Measurements from ENCODE around the gene CYB5B.

Gene CYB5B

GRCh38 chr16:69476920-69477443 lies 52.6 kb downstream of the CYB5B start:
- Histone ChIP-seq H3K4me2 (ENCODE audit: low read length) (no peak overlapping the region), H2AK5ac (ENCODE audit: low read length) (no peak overlapping the region), H4K5ac (ENCODE audit: low read length) (no peak overlapping the region), H3K79me2 (ENCODE audit: control insufficient read depth, insufficient read depth, low read length) (no peaks in the 10 kb centered on the region), H3K4me3 (ENCODE audit: low read length) (no peak overlapping the region), H3K79me1 (ENCODE audit: low read length) (no peaks in the 10 kb centered on the region), H3K23ac (ENCODE audit: low read length) (no peak overlapping the region), H3K27ac (ENCODE audit: low read depth, low read length) (no peak overlapping the region), H2BK5ac (ENCODE audit: low read length) (no peak overlapping the region), H3K56ac (ENCODE audit: low read length) (no peak overlapping the region), H3K9ac (ENCODE audit: low read length) (no peak overlapping the region), H4K8ac (ENCODE audit: low read depth, low read length) (no peak overlapping the region), H3K27me3 (ENCODE audit: insufficient read depth, low read length, poor library complexity) (no peaks in the 10 kb centered on the region), H2BK15ac (replicated peaks; ENCODE audit: low read depth) (no peak overlapping the region), H3K4me1 (ENCODE audit: control insufficient read depth, low read depth, low read length) (no peaks in the 10 kb centered on the region), H3K4ac (ENCODE audit: low read depth, low read length) (no peak overlapping the region), H3K18ac (ENCODE audit: low read length) (no peak overlapping the region), H3K36me3 (ENCODE audit: control insufficient read depth, insufficient read depth, low read length) (no peaks in the 10 kb centered on the region), H2BK120ac (ENCODE audit: low read depth, low read length) (no peak overlapping the region)
- no CpG with 5 or more reads among the region's 1 CpG for WGBS (ENCODE audit: extremely low coverage, insufficient coverage, low lambda C conversion rate)
- peak; percentile 37 for DNase-seq

GRCh38 chr16:69477546-69477945 lies 53.1 kb downstream of the CYB5B start:
- Histone ChIP-seq H3K27me3 (ENCODE audit: insufficient read depth, low read length, poor library complexity) (no peaks in the 10 kb centered on the region), H4K5ac (ENCODE audit: low read length) (no peak overlapping the region), H3K56ac (ENCODE audit: low read length) (no peak overlapping the region), H3K4ac (ENCODE audit: low read depth, low read length) (no peak overlapping the region), H2AK5ac (ENCODE audit: low read length) (no peak overlapping the region), H3K4me3 (ENCODE audit: low read length) (no peak overlapping the region), H3K23ac (ENCODE audit: low read length) (no peak overlapping the region), H3K27ac (ENCODE audit: low read depth, low read length) (no peak overlapping the region), H3K4me1 (ENCODE audit: control insufficient read depth, low read depth, low read length) (no peaks in the 10 kb centered on the region), H3K36me3 (ENCODE audit: control insufficient read depth, insufficient read depth, low read length) (no peaks in the 10 kb centered on the region), H3K79me2 (ENCODE audit: control insufficient read depth, insufficient read depth, low read length) (no peaks in the 10 kb centered on the region), H3K18ac (ENCODE audit: low read length) (no peak overlapping the region), H3K4me2 (ENCODE audit: low read length) (no peak overlapping the region), H4K8ac (ENCODE audit: low read depth, low read length) (no peak overlapping the region), H3K9ac (ENCODE audit: low read length) (no peak overlapping the region), H2BK15ac (replicated peaks; ENCODE audit: low read depth) (no peak overlapping the region), H2BK5ac (ENCODE audit: low read length) (no peak overlapping the region), H3K79me1 (ENCODE audit: low read length) (no peaks in the 10 kb centered on the region), H2BK120ac (ENCODE audit: low read depth, low read length) (no peak overlapping the region)
- no peak for DNase-seq
- WGBS (ENCODE audit: extremely low coverage, insufficient coverage, low lambda C conversion rate): 100% methylated on average over 1 of the region's 6 CpGs

DNA sequence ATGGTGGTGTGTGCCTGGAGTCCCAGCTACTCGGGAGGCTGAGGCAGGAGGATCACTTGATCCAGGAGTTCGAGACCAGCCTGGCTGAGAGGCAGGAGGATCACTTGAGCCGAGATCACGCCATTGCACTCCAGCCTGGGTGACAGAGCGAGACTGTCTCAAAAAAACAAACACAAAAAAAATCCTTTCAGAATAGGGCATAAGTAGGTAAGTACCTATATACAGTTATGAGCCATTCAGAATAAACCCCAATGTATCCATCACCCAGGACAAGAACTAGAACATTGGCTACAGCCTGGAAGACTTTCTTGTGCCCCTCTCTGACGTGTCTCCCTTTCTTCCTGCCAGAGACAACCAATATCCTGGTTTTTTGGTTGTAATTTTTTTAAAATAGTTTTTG lies 54.3 kb downstream of the CYB5B start:
- Histone ChIP-seq H3K36me3 (ENCODE audit: control insufficient read depth, insufficient read depth, low read length) (no peaks in the 10 kb centered on the region), H3K4me3 (ENCODE audit: low read length) (no peak overlapping the region), H2BK120ac (ENCODE audit: low read depth, low read length) (no peak overlapping the region), H3K18ac (ENCODE audit: low read length) (no peak overlapping the region), H3K56ac (ENCODE audit: low read length) (no peak overlapping the region), H3K27ac (ENCODE audit: low read depth, low read length) (no peak overlapping the region), H3K9ac (ENCODE audit: low read length) (no peak overlapping the region), H3K79me2 (ENCODE audit: control insufficient read depth, insufficient read depth, low read length) (no peaks in the 10 kb centered on the region), H2BK5ac (ENCODE audit: low read length) (no peak overlapping the region), H3K4ac (ENCODE audit: low read depth, low read length) (no peak overlapping the region), H3K79me1 (ENCODE audit: low read length) (no peaks in the 10 kb centered on the region), H2AK5ac (ENCODE audit: low read length) (no peak overlapping the region), H4K5ac (ENCODE audit: low read length) (no peak overlapping the region), H2BK15ac (replicated peaks; ENCODE audit: low read depth) (no peak overlapping the region), H3K4me2 (ENCODE audit: low read length) (no peak overlapping the region), H4K8ac (ENCODE audit: low read depth, low read length) (no peak overlapping the region), H3K23ac (ENCODE audit: low read length) (no peak overlapping the region), H3K4me1 (ENCODE audit: control insufficient read depth, low read depth, low read length) (no peaks in the 10 kb centered on the region), H3K27me3 (ENCODE audit: insufficient read depth, low read length, poor library complexity) (no peaks in the 10 kb centered on the region)
- no CpG with 5 or more reads among the region's 6 CpGs for WGBS (ENCODE audit: extremely low coverage, insufficient coverage, low lambda C conversion rate)
- DNase-seq: no peak

DNA sequence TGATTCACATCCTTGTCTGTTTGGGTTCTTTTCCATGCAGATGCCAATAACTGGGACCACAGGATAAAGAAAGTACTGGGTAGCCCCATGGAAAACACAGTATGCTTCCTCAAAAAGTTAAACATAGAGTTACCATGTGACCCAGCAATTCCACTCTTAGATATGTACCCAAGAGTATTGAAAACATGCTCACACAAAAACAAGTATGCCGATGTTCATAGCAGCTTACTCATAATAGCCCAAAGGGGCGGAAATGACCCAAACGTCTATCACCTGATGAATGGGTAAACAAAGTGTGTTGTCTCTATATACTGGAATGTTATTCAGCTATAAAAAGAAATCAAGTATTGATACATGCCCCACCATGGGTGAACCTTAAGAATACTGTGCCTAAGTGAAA lies 55.4 kb downstream of the CYB5B start:
- Histone ChIP-seq H4K8ac (ENCODE audit: low read depth, low read length) (no peak overlapping the region), H2AK5ac (ENCODE audit: low read length) (no peak overlapping the region), H4K5ac (ENCODE audit: low read length) (no peak overlapping the region), H2BK15ac (replicated peaks; ENCODE audit: low read depth) (no peak overlapping the region), H3K56ac (ENCODE audit: low read length) (no peak overlapping the region), H3K27me3 (ENCODE audit: insufficient read depth, low read length, poor library complexity) (no peaks in the 10 kb centered on the region), H3K79me1 (ENCODE audit: low read length) (no peaks in the 10 kb centered on the region), H3K4ac (ENCODE audit: low read depth, low read length) (no peak overlapping the region), H3K9ac (ENCODE audit: low read length) (no peak overlapping the region), H2BK5ac (ENCODE audit: low read length) (no peak overlapping the region), H3K27ac (ENCODE audit: low read depth, low read length) (no peak overlapping the region), H3K36me3 (ENCODE audit: control insufficient read depth, insufficient read depth, low read length) (no peaks in the 10 kb centered on the region), H2BK120ac (ENCODE audit: low read depth, low read length) (no peak overlapping the region), H3K4me1 (ENCODE audit: control insufficient read depth, low read depth, low read length) (no peaks in the 10 kb centered on the region), H3K4me2 (ENCODE audit: low read length) (no peak overlapping the region), H3K4me3 (ENCODE audit: low read length) (no peak overlapping the region), H3K18ac (ENCODE audit: low read length) (no peak overlapping the region), H3K79me2 (ENCODE audit: control insufficient read depth, insufficient read depth, low read length) (no peaks in the 10 kb centered on the region), H3K23ac (ENCODE audit: low read length) (no peak overlapping the region)
- WGBS (ENCODE audit: extremely low coverage, insufficient coverage, low lambda C conversion rate): no CpG with 5 or more reads among the region's 3 CpGs
- no peak for DNase-seq

DNA sequence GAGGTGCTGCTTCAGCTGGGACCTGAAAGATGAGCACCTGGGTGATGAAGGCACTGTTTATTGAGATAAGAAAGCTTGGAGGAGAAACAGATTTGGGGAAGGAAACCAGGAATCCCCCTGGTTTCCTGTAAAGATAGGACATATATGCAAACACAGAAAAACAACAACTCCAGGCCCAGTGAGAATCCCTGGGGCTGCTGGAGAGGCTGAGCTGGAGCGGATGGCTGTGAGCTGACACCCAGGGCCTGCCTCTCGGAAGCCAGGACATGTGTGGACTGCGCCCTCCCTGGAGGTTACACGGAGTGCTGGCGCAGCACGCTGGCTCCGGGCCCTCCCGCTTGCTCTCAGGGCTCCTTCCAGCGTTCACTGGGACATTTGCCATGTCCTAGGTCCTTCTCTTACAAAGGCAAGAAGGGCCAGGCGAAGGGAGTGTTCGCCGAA lies 57.5 kb downstream of the CYB5B start:
- Histone ChIP-seq H3K79me2 (ENCODE audit: control insufficient read depth, insufficient read depth, low read length) (no peaks in the 10 kb centered on the region), H3K79me1 (ENCODE audit: low read length) (no peaks in the 10 kb centered on the region), H3K4ac (ENCODE audit: low read depth, low read length) (no peak overlapping the region), H3K4me1 (ENCODE audit: control insufficient read depth, low read depth, low read length) (no peaks in the 10 kb centered on the region), H2BK5ac (ENCODE audit: low read length) (no peak overlapping the region), H2AK5ac (ENCODE audit: low read length) (no peak overlapping the region), H3K27ac (ENCODE audit: low read depth, low read length) (no peak overlapping the region), H4K5ac (ENCODE audit: low read length) (no peak overlapping the region), H3K18ac (ENCODE audit: low read length) (no peak overlapping the region), H3K23ac (ENCODE audit: low read length) (no peak overlapping the region), H4K8ac (ENCODE audit: low read depth, low read length) (no peak overlapping the region), H2BK120ac (ENCODE audit: low read depth, low read length) (no peak overlapping the region), H3K56ac (ENCODE audit: low read length) (no peak overlapping the region), H3K4me2 (ENCODE audit: low read length) (no peak overlapping the region), H3K4me3 (ENCODE audit: low read length) (no peak overlapping the region), H3K27me3 (ENCODE audit: insufficient read depth, low read length, poor library complexity) (no peaks in the 10 kb centered on the region), H3K36me3 (ENCODE audit: control insufficient read depth, insufficient read depth, low read length) (no peaks in the 10 kb centered on the region), H3K9ac (ENCODE audit: low read length) (no peak overlapping the region), H2BK15ac (replicated peaks; ENCODE audit: low read depth) (no peak overlapping the region)
- WGBS (ENCODE audit: extremely low coverage, insufficient coverage, low lambda C conversion rate): no CpG with 5 or more reads among the region's 12 CpGs
- peak; percentile 46 for DNase-seq

GRCh38 chr16:69482410-69482991 lies 58.1 kb downstream of the CYB5B start:
- H3K4me1 ChIP-seq (ENCODE audit: control insufficient read depth, low read depth, low read length): no peaks in the 10 kb centered on the region
- no peak overlapping the region for H2BK120ac ChIP-seq (ENCODE audit: low read depth, low read length)
- H4K5ac ChIP-seq (ENCODE audit: low read length): no peak overlapping the region
- no peak overlapping the region for H3K9ac ChIP-seq (ENCODE audit: low read length)
- no peak overlapping the region for H3K27ac ChIP-seq (ENCODE audit: low read depth, low read length)
- no peak overlapping the region for H2AK5ac ChIP-seq (ENCODE audit: low read length)
- no peak overlapping the region for H3K4me2 ChIP-seq (ENCODE audit: low read length)
- H3K23ac ChIP-seq (ENCODE audit: low read length): no peak overlapping the region
- H3K79me1 ChIP-seq (ENCODE audit: low read length): no peaks in the 10 kb centered on the region
- H3K4me3 ChIP-seq (ENCODE audit: low read length): no peak overlapping the region
- H2BK15ac ChIP-seq (replicated peaks; ENCODE audit: low read depth): no peak overlapping the region
- no peak overlapping the region for H3K18ac ChIP-seq (ENCODE audit: low read length)
- H3K56ac ChIP-seq (ENCODE audit: low read length): no peak overlapping the region
- DNase-seq: no peak
- no peaks in the 10 kb centered on the region for H3K79me2 ChIP-seq (ENCODE audit: control insufficient read depth, insufficient read depth, low read length)
- no peak overlapping the region for H3K4ac ChIP-seq (ENCODE audit: low read depth, low read length)
- WGBS (ENCODE audit: extremely low coverage, insufficient coverage, low lambda C conversion rate): no CpG with 5 or more reads among the region's 10 CpGs
- no peak overlapping the region for H2BK5ac ChIP-seq (ENCODE audit: low read length)
- H4K8ac ChIP-seq (ENCODE audit: low read depth, low read length): no peak overlapping the region
- H3K27me3 ChIP-seq (ENCODE audit: insufficient read depth, low read length, poor library complexity): no peaks in the 10 kb centered on the region
- H3K36me3 ChIP-seq (ENCODE audit: control insufficient read depth, insufficient read depth, low read length): no peaks in the 10 kb centered on the region
